Measurements from ENCODE around the gene CGB2.

DNA sequence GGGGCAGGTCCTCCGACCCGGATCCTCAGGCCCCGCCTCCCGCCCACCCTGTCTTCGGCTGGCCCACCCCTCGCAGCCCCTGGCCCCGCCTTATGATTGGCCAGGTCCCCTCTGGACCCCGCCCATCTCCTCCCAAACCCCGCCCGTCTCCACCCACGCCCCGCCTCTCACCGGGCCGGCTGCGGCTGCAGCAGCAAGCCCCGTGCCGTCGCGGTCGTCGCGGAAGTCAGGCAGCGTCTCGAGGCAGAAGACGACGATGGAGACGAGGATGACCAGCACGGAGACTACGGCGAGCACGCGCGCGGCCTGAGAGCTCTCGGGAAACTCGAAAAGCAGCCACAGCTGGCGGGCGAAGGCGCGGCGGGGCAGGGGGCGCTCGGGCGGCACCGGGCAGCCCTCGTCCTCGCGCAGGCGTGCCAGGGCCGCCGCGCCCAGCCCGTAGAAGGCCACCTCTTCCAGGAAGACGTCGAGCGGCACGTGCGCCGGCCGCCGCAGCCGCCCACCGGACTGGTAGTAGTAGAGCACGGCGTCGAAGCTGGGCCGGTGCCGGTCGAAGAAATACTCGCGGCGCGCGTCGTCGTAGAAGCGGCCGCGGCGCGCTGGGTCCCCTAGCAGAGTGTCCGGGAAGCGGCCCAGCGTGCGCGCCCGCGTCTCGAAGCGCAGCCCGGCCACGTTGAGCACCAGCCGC, 40.3 kb downstream of the CGB2 start:
- TF ChIP-seq TAF1 (IDR thresholded peaks at IDR 0.05; ENCODE audit: borderline replicate concordance, low read depth, low read length): no peak
- TF ChIP-seq POLR2A (IDR thresholded peaks at IDR 0.05; ENCODE audit: low read depth, low read length): no peak
- TF ChIP-seq POLR2AphosphoS5 (IDR thresholded peaks at IDR 0.05; ENCODE audit: low read depth, low read length): no peak

Data from GM12892 (cell line).